NCI-H446 treated with DMSO at 0.1 percent for 48 hours (cell line): Measurements from ENCODE around the gene ME1.

Experiments
- DNase-seq: peaks from one replicate; lab custom pipeline; 2025; lab: John Stamatoyannopoulos, UW

Gene ME1

GRCh38 chr6:83190626-83191025 is 240.2 kb downstream of the ME1 start:
- DNase-seq, result no peak

GRCh38 chr6:83188501-83188900 is 242.3 kb downstream of the ME1 start:
- DNase-seq, result no peak

- no peak for DNase-seq
Measured at GRCh38 chr6:83185096-83185495, 245.8 kb downstream of the ME1 start.

- DNase-seq, result no peak
Measured at GRCh38 chr6:83183082-83183828, 247.6 kb downstream of the ME1 start.

- DNase-seq, result no peak
Measured at GRCh38 chr6:83182114-83182513, 248.7 kb downstream of the ME1 start.

GRCh38 chr6:83180426-83180950 is 250.4 kb downstream of the ME1 start:
- no peak for DNase-seq

- DNase-seq, result no peak
Measured at GRCh38 chr6:83176246-83176645, 254.6 kb downstream of the ME1 start.

GRCh38 chr6:83169511-83169910 is 261.3 kb downstream of the ME1 start:
- DNase-seq, result no peak

- no peak for DNase-seq
Measured at GRCh38 chr6:83169106-83169505, 261.7 kb downstream of the ME1 start.

GRCh38 chr6:83168556-83168955 is 262.3 kb downstream of the ME1 start:
- no peak for DNase-seq

GRCh38 chr6:83167726-83168278 is 263.0 kb downstream of the ME1 start:
- no peak for DNase-seq
